GM13977 (cell line): ENCODE measurements around the gene CDH4.

Experiments used
- DNase-seq: peaks from one replicate; pipeline ENCODE4 v3.0.0; 2012; ENCODE audit warnings: low spot score
- CTCF ChIP-seq: IDR thresholded peaks from 2 replicates; pipeline ENCODE4 v1.5.1; 2012; ENCODE audit warnings: mild to moderate bottlenecking, control low read depth; ENCODE audit not compliant: insufficient read depth; ENCODE audit errors: extremely low read depth, missing control alignments
- in situ Hi-C: fragments of 300-500 bp; cut with MboI; formaldehyde crosslinking; loops from one replicate; pipeline ENCODE4 v1.12.0; 2022; ENCODE audit warnings: low sequenced_read_pairs, low pct_unique_long_range_greater_than_20kb, mixed read lengths, inconsistent platforms; ENCODE audit not compliant: unreplicated experiment

CDH4 gene

GRCh38 chr20:61848851-61849250 is 596.8 kb downstream of the CDH4 start:
- in situ Hi-C loops = loop anchor here (25.0 kb wide), 1 partner anchor 112 kb away; no protein-coding TSS in a partner anchor
- TF ChIP-seq CTCF = no peak
- DNase-seq = no peak

GRCh38 chr20:61849376-61849775 is 597.3 kb downstream of the CDH4 start:
- in situ Hi-C loops = loop anchor here (25.0 kb wide), 1 partner anchor 112 kb away; no protein-coding TSS in a partner anchor
- no peak for TF ChIP-seq CTCF
- no peak for DNase-seq

- in situ Hi-C loops = loop anchor here (25.0 kb wide), 1 partner anchor 113 kb away; no protein-coding TSS in a partner anchor
- no peak for DNase-seq
- TF ChIP-seq CTCF = no peak
These were observed 597.8 kb downstream of the CDH4 start for GRCh38 chr20:61849822-61850221.

DNA sequence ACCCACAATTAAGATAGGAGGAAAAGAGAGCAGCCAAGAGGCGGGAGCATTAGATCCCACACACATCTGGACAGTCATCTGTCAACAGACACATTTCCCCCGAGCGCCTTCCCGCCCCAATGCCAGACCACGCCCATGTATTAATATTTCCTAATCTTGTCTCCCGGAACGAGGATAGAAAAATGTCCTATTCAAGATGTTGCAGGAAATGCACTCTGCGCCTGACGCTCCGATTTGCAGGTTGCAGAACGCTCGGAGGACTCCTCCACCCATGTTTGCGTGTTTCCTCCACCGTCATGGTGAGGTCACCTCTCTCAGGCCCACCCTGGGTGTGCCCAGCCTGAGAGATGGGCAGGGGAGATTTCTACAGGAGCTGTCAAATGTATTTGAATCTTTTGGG is 598.4 kb downstream of the CDH4 start:
- no peak for DNase-seq
- TF ChIP-seq CTCF = no peak
- in situ Hi-C loops = no loop called here

- no peak for TF ChIP-seq CTCF
- in situ Hi-C loops = no loop called here
- DNase-seq = no peak
These were observed 599.2 kb downstream of the CDH4 start for GRCh38 chr20:61850926-61851900.

GRCh38 chr20:61852268-61853072 is 600.4 kb downstream of the CDH4 start:
- TF ChIP-seq CTCF = no peak
- in situ Hi-C loops = no loop called here
- DNase-seq = no peak
